Endothelial cell of umbilical vein (primary cell): ENCODE results near the gene JAG2. TPM values are rescaled to one million over a fixed set of nuclear protein-coding genes. Genes with fewer than 3 reads are reported as not detected.

Experiments used
- BruUV-seq: library from RNA; stranded (reverse); fragments of 400-500 nt; replicated peaks from 2 replicates; lab custom pipeline; 2021; lab: Mats Ljungman, UMichigan
- CTCF ChIA-PET: fragments of 300-600, 350-600 bp; sonication (Branson Sonifier 250); formaldehyde crosslinking; loops from one replicate; lab custom pipeline; 2021; ENCODE audit warnings: antibody characterized with exemption, inconsistent platforms; lab: Charles Lee
- POLR2A ChIA-PET: fragments of 300-600, 350-600 bp; sonication (Branson Sonifier 250); formaldehyde crosslinking; loops from one replicate; lab custom pipeline; 2021; ENCODE audit warnings: antibody characterized with exemption, inconsistent platforms; lab: Charles Lee
- DNase-seq: peaks from one replicate; pipeline ENCODE4 v3.0.0-alpha.2; 2011; ENCODE audit warnings: low read depth, low spot score
- FAIRE-seq: peaks from 2 replicates; lab custom pipeline; 2011; peaks lifted over from hg19 to GRCh38; lab: Jason Lieb, UNC
- H2AFZ ChIP-seq: 2 replicates; pipeline ENCODE4 v1.6.0; 2012; ENCODE audit warnings: low read depth, low read length, control low read depth, inconsistent platforms
- H3K27ac ChIP-seq: 2 replicates; pipeline ENCODE4 v1.5.1; 2011; ENCODE audit warnings: low read depth, mild to moderate bottlenecking, control low read depth, low read length, moderate library complexity; ENCODE audit not compliant: insufficient read depth
- H3K27me3 ChIP-seq, 2 experiments: 2 replicates each; pipeline versions ENCODE4 v1.6.0 to v1.6.1; 2011; ENCODE audit warnings: low read length in 2 of 2, mixed read lengths in 1 of 2; ENCODE audit not compliant: control insufficient read depth in 2 of 2, insufficient read depth in 2 of 2
- H3K36me3 ChIP-seq, 2 experiments: 2 replicates in 1 of 2; 3 replicates in 1 of 2; pipeline ENCODE4 v1.5.1; 2011; ENCODE audit warnings: low read length in 2 of 2, mild to moderate bottlenecking in 1 of 2, moderate library complexity in 1 of 2; ENCODE audit not compliant: control insufficient read depth in 2 of 2, insufficient read depth in 2 of 2; ENCODE audit errors: extremely low read depth in 1 of 2
- H3K4me1 ChIP-seq: 3 replicates; pipeline ENCODE4 v1.5.1; 2011; ENCODE audit warnings: mild to moderate bottlenecking, low read length; ENCODE audit not compliant: control insufficient read depth, insufficient read depth; ENCODE audit errors: extremely low read depth
- H3K4me2 ChIP-seq: 2 replicates; pipeline ENCODE4 v1.6.1; 2011; ENCODE audit warnings: low read length, control low read depth, mixed read lengths; ENCODE audit not compliant: insufficient read depth
- H3K4me3 ChIP-seq, 3 experiments: fragments of 200-600 bp in 1 of 3; sonication (generic), shearing (Covaris generic) in 1 of 3; replicated peaks in 1 of 3; 2 replicates each; pipeline ENCODE4 v1.5.1; 2011 to 2016; ENCODE audit warnings: control low read depth in 3 of 3, low read length in 3 of 3, mild to moderate bottlenecking in 2 of 3, inconsistent platforms in 1 of 3, low read depth in 1 of 3, moderate library complexity in 1 of 3; ENCODE audit not compliant: insufficient read depth in 1 of 3
- H3K79me2 ChIP-seq: 2 replicates; pipeline ENCODE4 v1.6.0; 2012; ENCODE audit warnings: low read length, inconsistent platforms; ENCODE audit not compliant: control insufficient read depth, insufficient read depth
- H3K9ac ChIP-seq: replicated peaks from 2 replicates; pipeline ENCODE3; 2011; ENCODE audit warnings: low read length, control low read depth; ENCODE audit not compliant: insufficient read depth; ENCODE audit errors: extremely low read depth
- H3K9me1 ChIP-seq: replicated peaks from 3 replicates; pipeline ENCODE4 v1.6.0; 2011; ENCODE audit warnings: mild to moderate bottlenecking, low read length; ENCODE audit not compliant: control insufficient read depth, insufficient read depth; ENCODE audit errors: extremely low read depth
- H3K9me3 ChIP-seq: replicated peaks from 2 replicates; pipeline ENCODE4 v1.5.1; 2012; ENCODE audit warnings: low read length, inconsistent platforms; ENCODE audit not compliant: control insufficient read depth, insufficient read depth
- H4K20me1 ChIP-seq: replicated peaks from 2 replicates; pipeline ENCODE3; 2011; ENCODE audit warnings: mild to moderate bottlenecking, low read length; ENCODE audit not compliant: control insufficient read depth, insufficient read depth; ENCODE audit errors: extremely low read depth
- EZH2 ChIP-seq: IDR thresholded peaks from 2 replicates; pipeline ENCODE4 v1.6.1; 2012; ENCODE audit warnings: borderline replicate concordance, low read depth, mild to moderate bottlenecking, moderate library complexity, low read length, inconsistent platforms; ENCODE audit not compliant: severe bottlenecking
- FOS ChIP-seq: IDR thresholded peaks from 2 replicates; pipeline ENCODE4 v1.6.1; 2011; ENCODE audit warnings: mild to moderate bottlenecking, low read length, moderate library complexity, borderline replicate concordance; ENCODE audit not compliant: insufficient read depth
- GATA2 ChIP-seq: IDR thresholded peaks from 2 replicates; pipeline ENCODE4 v1.7.0; 2011; ENCODE audit warnings: low read depth, mild to moderate bottlenecking, moderate library complexity, mixed read lengths, low read length; ENCODE audit not compliant: insufficient read length, insufficient read depth
- JUN ChIP-seq: IDR thresholded peaks from 2 replicates; pipeline ENCODE4 v1.6.1; 2011; ENCODE audit warnings: borderline replicate concordance, low read depth; ENCODE audit not compliant: insufficient read length, insufficient read depth
- MYC ChIP-seq: IDR thresholded peaks from one replicate; pipeline ENCODE4 v1.6.1; 2011; ENCODE audit warnings: mild to moderate bottlenecking, low read depth, low read length
- POLR2A ChIP-seq: IDR thresholded peaks from 2 replicates; pipeline ENCODE4 v1.6.1; 2012; ENCODE audit warnings: low read depth, mild to moderate bottlenecking, control low read depth, low read length
- POLR2AphosphoS5 ChIP-seq: IDR thresholded peaks from 2 replicates; pipeline ENCODE4 v1.6.1; 2012; ENCODE audit warnings: low read depth, mild to moderate bottlenecking, control low read depth, low read length, moderate library complexity; ENCODE audit not compliant: insufficient read depth
- dilution Hi-C: fragments of 300-500 bp; cut with MboI; formaldehyde crosslinking; loops from one replicate; pipeline ENCODE4 v1.15.0; 2019; ENCODE audit warnings: low sequenced_read_pairs; ENCODE audit not compliant: extremely low pct_ligation_motif_present
- intact Hi-C: fragments of 100-400 bp; cut with micrococcal nuclease; formaldehyde crosslinking; loops from one replicate; pipeline ENCODE4 v1.10.0; 2022
- polyA plus RNA-seq, 4 experiments: library from polyadenylated mRNA; depleted of rRNA in 3 of 4; stranded (reverse) in 3 of 4; unstranded in 1 of 4; fragments of >200 nt; gene quantifications; 2 replicates each; pipeline versions ENCODE4 v1.2.1 to v1.2.3, GENCODE V29; 2011 to 2012; ENCODE audit warnings: missing spikeins in 1 of 4
- total RNA-seq: library from RNA; stranded (reverse); gene quantifications from 2 replicates; pipeline ENCODE4 v1.2.3, GENCODE V29; 2021
- TF ChIP-seq, protein P1 (sequence below), 2 donors: IDR thresholded peaks; 1 replicate in 1 of 2; 2 replicates in 1 of 2; pipeline ENCODE4 v1.5.1; 2011; ENCODE audit warnings: low read length in 2 of 2, mild to moderate bottlenecking in 2 of 2, moderate library complexity in 2 of 2, control low read depth in 1 of 2, inconsistent platforms in 1 of 2, low read depth in 1 of 2; ENCODE audit not compliant: insufficient read depth in 1 of 2; ENCODE audit errors: extremely low read depth in 1 of 2
- TF ChIP-seq, protein P2 (sequence below): IDR thresholded peaks from 2 replicates; pipeline ENCODE4 v1.6.1; 2011; ENCODE audit not compliant: insufficient read depth, insufficient read length

JAG2 gene
- total and polyA plus RNA-seq, 2 donors (not counting 3 experiments of a cell fraction or from before 2014, with no cell fraction given) = 105 to 128 TPM

DNA sequence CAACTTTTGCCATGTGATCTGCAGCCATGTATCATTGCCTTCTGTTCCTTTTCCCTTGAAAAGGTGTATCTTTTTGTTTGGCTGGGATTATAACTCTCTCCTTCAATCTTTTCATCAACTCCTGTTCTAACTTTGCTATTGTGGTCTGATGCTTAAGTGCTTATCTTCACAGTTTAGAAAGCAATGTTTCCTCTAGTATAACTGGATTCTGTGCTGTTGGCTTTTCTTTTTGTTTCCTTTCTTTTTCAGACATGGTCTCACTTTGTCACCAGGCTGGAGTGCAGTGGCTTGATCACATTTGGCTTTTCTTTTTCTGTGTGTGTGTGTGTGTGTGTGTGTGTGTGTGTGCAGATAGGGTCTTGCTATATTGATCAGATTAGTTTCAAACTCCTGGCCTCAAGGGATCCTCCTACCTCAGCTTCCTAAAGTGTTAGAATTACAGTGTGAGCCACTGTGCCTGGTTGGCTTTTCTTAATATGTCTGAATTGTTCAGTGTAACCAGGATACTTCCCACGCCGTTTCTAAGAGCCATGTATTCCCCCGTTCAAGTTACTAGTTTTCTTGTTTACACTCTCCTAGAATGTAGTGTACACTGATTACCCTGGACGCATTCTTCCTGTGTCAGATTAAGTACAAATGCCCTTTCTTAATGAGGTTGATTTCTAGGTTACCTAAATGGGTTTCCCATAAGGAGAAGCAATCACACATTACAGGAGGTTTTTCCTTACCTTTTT lies 35.5 kb downstream of the JAG2 start:
- Histone ChIP-seq H2AFZ (no peak overlapping the region), H3K9me3 (no peaks in the 10 kb centered on the region), H3K79me2 (no peaks in the 10 kb centered on the region), H3K9me1 (no peaks in the 10 kb centered on the region), H3K4me3 (no peak overlapping the region), H4K20me1 (no peaks in the 10 kb centered on the region), H3K27me3 (peaks cover 6 to 20% of the 10 kb centered on the region in 2 experiments), H3K36me3 (no peaks in the 10 kb centered on the region), H3K9ac (no peak overlapping the region), H3K4me2 (no peak overlapping the region), H3K4me1 (no peaks in the 10 kb centered on the region), H3K27ac (no peak overlapping the region)
- no peak for TF ChIP-seq POLR2AphosphoS5
- TF ChIP-seq FOS = no peak
- TF ChIP-seq, protein P1, sequence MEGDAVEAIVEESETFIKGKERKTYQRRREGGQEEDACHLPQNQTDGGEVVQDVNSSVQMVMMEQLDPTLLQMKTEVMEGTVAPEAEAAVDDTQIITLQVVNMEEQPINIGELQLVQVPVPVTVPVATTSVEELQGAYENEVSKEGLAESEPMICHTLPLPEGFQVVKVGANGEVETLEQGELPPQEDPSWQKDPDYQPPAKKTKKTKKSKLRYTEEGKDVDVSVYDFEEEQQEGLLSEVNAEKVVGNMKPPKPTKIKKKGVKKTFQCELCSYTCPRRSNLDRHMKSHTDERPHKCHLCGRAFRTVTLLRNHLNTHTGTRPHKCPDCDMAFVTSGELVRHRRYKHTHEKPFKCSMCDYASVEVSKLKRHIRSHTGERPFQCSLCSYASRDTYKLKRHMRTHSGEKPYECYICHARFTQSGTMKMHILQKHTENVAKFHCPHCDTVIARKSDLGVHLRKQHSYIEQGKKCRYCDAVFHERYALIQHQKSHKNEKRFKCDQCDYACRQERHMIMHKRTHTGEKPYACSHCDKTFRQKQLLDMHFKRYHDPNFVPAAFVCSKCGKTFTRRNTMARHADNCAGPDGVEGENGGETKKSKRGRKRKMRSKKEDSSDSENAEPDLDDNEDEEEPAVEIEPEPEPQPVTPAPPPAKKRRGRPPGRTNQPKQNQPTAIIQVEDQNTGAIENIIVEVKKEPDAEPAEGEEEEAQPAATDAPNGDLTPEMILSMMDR (IDR thresholded peaks at IDR 0.05; ENCODE audit: extremely low read depth in 1 of 2, insufficient read depth in 1 of 2, low read depth in 1 of 2, low read length in 2 of 2) = no peak
- no peak for TF ChIP-seq EZH2
- no peak for TF ChIP-seq POLR2A
- TF ChIP-seq MYC = no peak
- TF ChIP-seq JUN = no peak
- TF ChIP-seq, protein P2, sequence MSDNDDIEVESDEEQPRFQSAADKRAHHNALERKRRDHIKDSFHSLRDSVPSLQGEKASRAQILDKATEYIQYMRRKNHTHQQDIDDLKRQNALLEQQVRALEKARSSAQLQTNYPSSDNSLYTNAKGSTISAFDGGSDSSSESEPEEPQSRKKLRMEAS = no peak
- no peak for TF ChIP-seq GATA2
- ChIA-PET CTCF (interaction anchor here (1.2 kb wide), 1 partner anchor 16 kb away, joined by 3 read pairs; no protein-coding TSS in a partner anchor), POLR2A (no interaction called here)
- dilution Hi-C loops = no loop called here
- intact Hi-C loops = no loop called here
- FAIRE-seq (no peak), DNase-seq (no peak)
- no TSS peak for BruUV-seq
